Mesenchymal stem cell (in vitro differentiated cells and primary cell): ENCODE data around the gene ABHD8.
"Not testable (repeated sequence)": the region's sequence is repeated elsewhere in the genome, so short reads cannot be mapped to it uniquely, and the experiment has no call there.

Source experiments
- DNase-seq: peaks from one replicate; pipeline ENCODE4 v3.0.0-alpha.2; 2013
- H2AFZ ChIP-seq: one replicate; pipeline ENCODE4 v1.6.1; 2013; ENCODE audit warnings: low read depth, mild to moderate bottlenecking, control low read depth, inconsistent platforms, low read length, moderate library complexity
- H2AK5ac ChIP-seq: 2 replicates; pipeline ENCODE4 v1.6.1; 2013; ENCODE audit warnings: low read length, moderate library complexity, mild to moderate bottlenecking, inconsistent platforms; ENCODE audit not compliant: severe bottlenecking
- H2BK120ac ChIP-seq: one replicate; pipeline ENCODE4 v1.6.1; 2013; ENCODE audit warnings: low read depth, mild to moderate bottlenecking, inconsistent platforms, low read length, moderate library complexity
- H2BK12ac ChIP-seq, 2 experiments: one replicate each; pipeline ENCODE4 v1.6.1; 2013; ENCODE audit warnings: inconsistent platforms in 2 of 2, low read length in 2 of 2, mild to moderate bottlenecking in 2 of 2, moderate library complexity in 2 of 2, control low read depth in 1 of 2
- H2BK15ac ChIP-seq: one replicate; pipeline ENCODE4 v1.6.1; 2013; ENCODE audit warnings: mild to moderate bottlenecking, low read depth, inconsistent platforms; ENCODE audit not compliant: poor library complexity, severe bottlenecking
- H2BK5ac ChIP-seq: 2 replicates; pipeline ENCODE4 v1.6.1; 2013; ENCODE audit warnings: low read depth, mild to moderate bottlenecking, low read length, control low read depth, inconsistent platforms; ENCODE audit not compliant: poor library complexity, severe bottlenecking
- H3K14ac ChIP-seq, 2 experiments: one replicate each; pipeline ENCODE4 v1.6.1; 2013; ENCODE audit warnings: inconsistent platforms in 2 of 2, low read length in 2 of 2, control low read depth in 1 of 2, mild to moderate bottlenecking in 1 of 2, moderate library complexity in 1 of 2
- H3K18ac ChIP-seq, 2 experiments: one replicate each; pipeline ENCODE4 v1.6.1; 2013; ENCODE audit warnings: inconsistent platforms in 2 of 2, low read length in 2 of 2, control low read depth in 1 of 2, low read depth in 1 of 2, mild to moderate bottlenecking in 1 of 2
- H3K23ac ChIP-seq, 2 experiments: one replicate each; pipeline ENCODE4 v1.6.1; 2013; ENCODE audit warnings: inconsistent platforms in 2 of 2, low read length in 2 of 2, mild to moderate bottlenecking in 2 of 2, moderate library complexity in 2 of 2, control low read depth in 1 of 2
- H3K27ac ChIP-seq: 2 replicates; pipeline ENCODE4 v1.5.1; 2013; ENCODE audit warnings: mild to moderate bottlenecking, moderate library complexity, low read length, control low read depth, inconsistent platforms; ENCODE audit not compliant: poor library complexity, severe bottlenecking
- H3K27me3 ChIP-seq, 2 experiments: 2 replicates each; pipeline versions ENCODE4 v1.6.1 to v1.7.0; 2013; ENCODE audit warnings: low read length in 2 of 2, mild to moderate bottlenecking in 2 of 2, moderate library complexity in 2 of 2, control low read depth in 1 of 2, inconsistent platforms in 1 of 2; ENCODE audit not compliant: control insufficient read depth in 1 of 2, insufficient read depth in 1 of 2
- H3K36me3 ChIP-seq, 2 experiments: 2 replicates each; pipeline versions ENCODE4 v1.6.1 to v1.7.0; 2013; ENCODE audit warnings: low read length in 2 of 2, control low read depth in 1 of 2, inconsistent platforms in 1 of 2, low read depth in 1 of 2, mild to moderate bottlenecking in 1 of 2; ENCODE audit not compliant: insufficient read depth in 2 of 2, control insufficient read depth in 1 of 2
- H3K4ac ChIP-seq, 2 experiments: one replicate each; pipeline ENCODE4 v1.6.1; 2013; ENCODE audit warnings: inconsistent platforms in 2 of 2, low read length in 2 of 2, mild to moderate bottlenecking in 2 of 2, moderate library complexity in 2 of 2, control low read depth in 1 of 2, low read depth in 1 of 2
- H3K4me1 ChIP-seq: 2 replicates; pipeline ENCODE4 v1.6.1; 2013; ENCODE audit warnings: low read depth, low read length, control low read depth; ENCODE audit not compliant: control insufficient read depth, insufficient read depth
- H3K4me2 ChIP-seq: 2 replicates; pipeline ENCODE4 v1.6.1; 2013; ENCODE audit warnings: low read length, mild to moderate bottlenecking, inconsistent platforms; ENCODE audit not compliant: poor library complexity, severe bottlenecking
- H3K4me3 ChIP-seq, 2 experiments: 2 replicates each; pipeline versions ENCODE4 v1.5.1 to v1.7.0; 2013; ENCODE audit warnings: low read length in 2 of 2, mild to moderate bottlenecking in 2 of 2, control low read depth in 1 of 2, low read depth in 1 of 2; ENCODE audit not compliant: insufficient read depth in 1 of 2
- H3K79me1 ChIP-seq: replicated peaks from 2 replicates; pipeline ENCODE4 v1.6.1; 2013; ENCODE audit warnings: mild to moderate bottlenecking, control low read depth, low read length, inconsistent platforms; ENCODE audit not compliant: poor library complexity, severe bottlenecking
- H3K9ac ChIP-seq: 2 replicates; pipeline ENCODE4 v1.7.0; 2013; ENCODE audit warnings: mild to moderate bottlenecking, low read length, moderate library complexity
- H3K9me3 ChIP-seq: 2 replicates; pipeline ENCODE4 v1.7.0; 2013; ENCODE audit warnings: mild to moderate bottlenecking, low read length; ENCODE audit not compliant: control insufficient read depth
- H4K8ac ChIP-seq: one replicate; pipeline ENCODE4 v1.6.1; 2013; ENCODE audit warnings: inconsistent platforms, mild to moderate bottlenecking, low read length, moderate library complexity
- H4K91ac ChIP-seq: one replicate; pipeline ENCODE4 v1.6.1; 2013; ENCODE audit warnings: mild to moderate bottlenecking, low read length, inconsistent platforms
- WGBS: methylation state at CpG from one replicate; pipeline ENCODE4 v1.1.7; 2013; ENCODE audit warnings: mixed read lengths; 5-methylcytosine and 5-hydroxymethylcytosine counted together

ABHD8 gene

DNA sequence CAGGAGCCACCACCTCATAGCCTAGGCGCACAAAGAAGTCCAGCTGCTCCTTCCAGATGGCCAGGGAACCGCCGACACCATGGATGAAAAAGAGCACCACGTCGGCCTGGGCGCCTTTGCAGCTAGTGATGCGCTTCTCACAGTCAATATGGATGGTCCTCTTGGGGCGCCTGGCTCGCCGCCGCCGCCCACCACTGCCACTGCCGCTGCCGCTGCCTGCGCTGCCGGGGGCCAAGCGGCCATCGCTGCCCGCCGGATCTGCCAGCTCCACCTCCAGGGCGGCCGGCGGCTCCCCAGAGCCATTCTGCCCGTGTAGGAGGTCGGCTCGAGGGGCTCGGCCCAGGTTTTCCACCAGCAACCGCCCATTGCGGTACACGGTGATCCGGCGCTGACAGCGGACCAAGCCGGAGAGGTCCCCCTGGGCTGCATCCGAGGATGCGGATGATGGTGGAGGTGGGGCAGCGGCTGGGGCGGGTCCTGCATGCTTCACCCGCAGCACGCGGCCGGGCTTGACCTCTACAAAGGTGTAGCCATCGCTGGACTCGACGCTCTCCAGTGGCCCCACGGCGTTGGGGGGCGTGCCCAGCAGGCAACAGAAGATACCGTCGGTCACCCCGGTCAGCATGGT lies 2.1 kb downstream of the ABHD8 start:
- Histone ChIP-seq H2BK15ac (no peak overlapping the region), H3K18ac (no peak overlapping the region), H2AFZ (no peak overlapping the region), H4K91ac (peak overlapping the region; percentile 83), H3K23ac (no peak overlapping the region), H3K4ac (no peak overlapping the region), H3K27ac (no peak overlapping the region), H2BK5ac (no peak overlapping the region), H3K27me3 (no peaks in the 10 kb centered on the region), H3K9me3 (no peaks in the 10 kb centered on the region), H3K36me3 (peaks cover 3 to 40% of the 10 kb centered on the region in 2 experiments), H2BK12ac (no peak overlapping the region), H3K79me1 (peaks cover 28% of the 10 kb centered on the region), H3K14ac (no peak overlapping the region), H2AK5ac (no peak overlapping the region), H3K4me2 (no peak overlapping the region), H4K8ac (no peak overlapping the region), H3K4me3 (no peak overlapping the region), H3K4me1 (peaks cover 30% of the 10 kb centered on the region), H2BK120ac (no peak overlapping the region), H3K9ac (no peak overlapping the region)
- no peak for DNase-seq
- WGBS = 96% methylated on average over 51 of the region's 51 CpGs

DNA sequence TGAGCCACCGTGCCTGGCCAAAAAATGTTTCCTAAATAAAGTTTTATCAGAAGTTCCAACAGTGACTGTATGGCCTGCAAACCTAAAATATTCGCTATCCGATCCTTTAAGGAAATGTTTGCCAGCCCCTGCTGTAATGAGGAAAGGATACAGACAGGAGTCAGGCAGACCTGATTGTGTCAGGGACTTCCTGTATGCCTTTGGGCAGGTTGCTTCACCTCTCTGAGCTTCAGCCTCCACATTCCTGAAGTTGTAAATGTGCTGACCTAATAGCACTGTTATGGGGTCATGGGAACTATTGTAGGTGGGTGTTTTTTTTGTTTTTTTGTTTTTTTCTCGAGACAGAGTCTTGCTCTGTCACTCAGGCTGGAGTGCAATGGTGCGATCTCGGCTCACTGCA lies 6.2 kb downstream of the ABHD8 start:
- no peak overlapping the region for H3K14ac ChIP-seq
- no peaks in the 10 kb centered on the region for H3K9me3 ChIP-seq
- no peaks in the 10 kb centered on the region for H3K27me3 ChIP-seq
- over 99% methylated on average over 6 of the region's 6 CpGs for WGBS
- no peak overlapping the region for H2AK5ac ChIP-seq
- H2BK15ac ChIP-seq = no peak overlapping the region
- no peak overlapping the region for H3K4me2 ChIP-seq
- no peak overlapping the region for H3K4ac ChIP-seq
- no peak overlapping the region for H4K8ac ChIP-seq
- H2BK5ac ChIP-seq = no peak overlapping the region
- no peak overlapping the region for H3K23ac ChIP-seq
- no peak overlapping the region for H3K27ac ChIP-seq
- no peak overlapping the region for H3K9ac ChIP-seq
- no peak overlapping the region for H3K4me3 ChIP-seq
- DNase-seq = no peak
- no peak overlapping the region for H2BK12ac ChIP-seq
- no peak overlapping the region for H3K18ac ChIP-seq
- peaks cover 17% of the 10 kb centered on the region for H3K4me1 ChIP-seq
- H3K36me3 ChIP-seq = peaks cover 3 to 56% of the 10 kb centered on the region in 2 experiments
- H4K91ac ChIP-seq = no peak overlapping the region
- peaks cover 33% of the 10 kb centered on the region for H3K79me1 ChIP-seq
- H2BK120ac ChIP-seq = no peak overlapping the region
- no peak overlapping the region for H2AFZ ChIP-seq

DNA sequence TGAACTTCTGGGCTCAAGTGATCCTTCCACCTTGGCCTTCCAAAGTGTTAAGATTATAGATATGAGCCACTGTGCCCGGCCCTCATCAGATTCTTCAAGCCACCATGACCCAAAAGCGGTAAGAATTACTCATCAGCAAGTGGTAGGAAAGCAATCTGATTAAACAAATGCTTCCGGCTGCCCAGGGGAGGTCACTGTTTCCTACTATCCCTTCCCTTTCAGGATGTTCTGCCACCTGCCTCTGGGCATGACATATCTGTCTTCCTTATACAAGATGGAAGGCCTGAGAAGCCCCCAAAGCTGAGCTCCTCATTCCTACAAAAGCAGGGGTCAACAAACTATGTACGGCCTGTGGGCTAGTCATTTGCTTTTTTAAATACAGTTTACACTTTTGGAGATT lies 7.0 kb downstream of the ABHD8 start:
- Histone ChIP-seq H3K4me1 (peaks cover 18% of the 10 kb centered on the region), H3K18ac (no peak overlapping the region), H3K79me1 (peaks cover 29% of the 10 kb centered on the region), H2BK12ac (no peak overlapping the region), H3K14ac (no peak overlapping the region), H3K27me3 (no peaks in the 10 kb centered on the region), H4K8ac (no peak overlapping the region), H2AFZ (no peak overlapping the region), H3K4ac (no peak overlapping the region), H2BK120ac (no peak overlapping the region), H3K36me3 (peaks cover 3 to 49% of the 10 kb centered on the region in 2 experiments), H3K27ac (peak overlapping the region; percentile 60), H2BK5ac (no peak overlapping the region), H2AK5ac (no peak overlapping the region), H4K91ac (no peak overlapping the region), H3K4me2 (no peak overlapping the region), H3K9me3 (no peaks in the 10 kb centered on the region), H3K4me3 (no peak overlapping the region), H3K23ac (no peak overlapping the region), H2BK15ac (no peak overlapping the region), H3K9ac (no peak overlapping the region)
- DNase-seq = peak; percentile 74
- WGBS = 57% methylated on average over 4 of the region's 4 CpGs

DNA sequence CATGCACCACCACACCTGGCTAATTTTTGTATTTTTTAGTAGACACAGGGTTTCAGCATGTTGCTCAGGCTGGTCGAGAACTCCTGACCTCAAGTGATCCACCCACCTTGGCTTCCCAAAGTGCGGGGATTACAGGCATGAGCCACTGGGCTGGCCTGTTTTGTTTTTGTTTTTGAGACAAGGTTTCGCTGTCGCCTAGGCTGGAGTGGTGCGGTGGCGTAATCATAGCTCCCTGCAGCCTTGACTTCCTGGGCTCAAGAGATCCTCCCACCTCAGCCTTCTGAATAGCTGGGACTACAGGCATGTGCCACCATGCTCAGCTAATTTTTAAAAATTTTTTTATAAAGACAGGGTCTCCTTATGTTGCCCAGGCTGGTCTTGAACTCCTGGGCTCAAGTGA lies 7.7 kb downstream of the ABHD8 start:
- Histone ChIP-seq H3K4me1 (peaks cover 15% of the 10 kb centered on the region), H3K79me1 (peaks cover 22% of the 10 kb centered on the region), H3K36me3 (peaks cover 3 to 42% of the 10 kb centered on the region in 2 experiments), H3K27ac (peak overlapping the region; percentile 60)
- WGBS = 95% methylated on average over 6 of the region's 6 CpGs
- H3K27me3 ChIP-seq, DNase-seq, H2BK12ac ChIP-seq, H3K9me3 ChIP-seq, H4K91ac ChIP-seq, H2BK120ac ChIP-seq, H3K4me3 ChIP-seq, H4K8ac ChIP-seq, H2BK15ac ChIP-seq, H3K9ac ChIP-seq, H3K18ac ChIP-seq, H2AK5ac ChIP-seq, H3K4me2 ChIP-seq, H3K23ac ChIP-seq, H2AFZ ChIP-seq, H3K4ac ChIP-seq, H3K14ac ChIP-seq, H2BK5ac ChIP-seq: not testable (repeated sequence)
